Measurements from ENCODE around the gene TBC1D3I.
"Not testable (repeated sequence)": the region's sequence is repeated elsewhere in the genome, so short reads cannot be mapped to it uniquely, and the experiment has no call there.

TBC1D3I gene

DNA sequence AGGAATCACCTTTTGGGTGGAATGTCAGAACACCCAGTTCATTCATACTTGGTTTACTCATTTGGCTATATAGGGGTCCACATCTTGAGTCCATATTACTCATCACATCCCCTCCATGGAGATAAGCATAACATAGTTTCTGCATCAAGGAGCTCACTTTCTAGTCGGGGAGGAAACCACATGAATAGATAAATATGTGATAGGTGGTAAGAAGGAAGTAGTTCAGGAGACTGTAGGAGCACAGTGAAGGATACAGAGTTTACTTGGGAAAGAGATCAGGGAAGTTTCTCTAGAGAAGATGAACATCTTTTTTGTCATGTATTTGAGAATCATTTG, 57.9 kb downstream of the TBC1D3I start:
- DNase-seq (ENCODE audit: low spot score): not testable (repeated sequence)

DNA sequence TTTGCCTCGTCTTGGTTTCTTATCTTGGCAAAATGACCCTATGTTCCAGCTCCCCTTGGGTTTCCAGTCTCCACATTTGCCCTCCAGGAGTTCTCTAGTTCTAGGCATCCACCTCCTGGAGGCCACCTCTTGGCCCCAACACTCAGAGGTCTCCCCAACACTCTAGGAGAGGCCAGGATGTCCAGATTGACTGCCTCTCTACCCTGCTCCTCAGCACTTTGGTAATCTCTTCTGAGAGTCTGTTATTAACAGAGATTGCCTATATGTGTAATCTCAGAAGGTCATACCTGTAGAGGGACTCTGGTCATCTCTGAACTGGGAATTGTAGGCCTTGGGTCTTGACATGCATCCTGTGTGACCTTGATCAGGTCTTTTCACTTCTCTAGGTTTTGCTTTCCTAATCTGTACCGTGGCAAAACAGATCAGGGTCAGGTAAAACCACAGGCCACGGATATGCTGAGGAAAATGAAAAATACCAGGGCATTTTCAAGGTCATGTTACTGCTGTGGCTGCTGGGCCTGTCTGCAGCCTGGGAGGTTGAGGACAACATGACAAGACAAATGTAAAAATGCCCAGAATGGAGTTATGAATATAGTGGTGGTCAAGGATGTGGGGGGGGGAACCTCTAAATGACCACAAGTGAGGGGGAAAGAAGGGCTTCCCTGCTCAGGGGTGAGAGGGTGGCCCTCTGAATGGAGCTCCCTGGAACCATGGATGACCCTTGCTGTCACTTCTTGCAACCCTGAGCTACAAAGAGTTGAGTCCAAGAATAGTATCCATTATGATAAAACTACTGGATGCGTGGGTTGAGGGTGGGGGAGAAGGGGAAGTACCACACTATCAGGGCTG, 58.5 kb downstream of the TBC1D3I start:
- DNase-seq (ENCODE audit: low spot score): no peak

DNA sequence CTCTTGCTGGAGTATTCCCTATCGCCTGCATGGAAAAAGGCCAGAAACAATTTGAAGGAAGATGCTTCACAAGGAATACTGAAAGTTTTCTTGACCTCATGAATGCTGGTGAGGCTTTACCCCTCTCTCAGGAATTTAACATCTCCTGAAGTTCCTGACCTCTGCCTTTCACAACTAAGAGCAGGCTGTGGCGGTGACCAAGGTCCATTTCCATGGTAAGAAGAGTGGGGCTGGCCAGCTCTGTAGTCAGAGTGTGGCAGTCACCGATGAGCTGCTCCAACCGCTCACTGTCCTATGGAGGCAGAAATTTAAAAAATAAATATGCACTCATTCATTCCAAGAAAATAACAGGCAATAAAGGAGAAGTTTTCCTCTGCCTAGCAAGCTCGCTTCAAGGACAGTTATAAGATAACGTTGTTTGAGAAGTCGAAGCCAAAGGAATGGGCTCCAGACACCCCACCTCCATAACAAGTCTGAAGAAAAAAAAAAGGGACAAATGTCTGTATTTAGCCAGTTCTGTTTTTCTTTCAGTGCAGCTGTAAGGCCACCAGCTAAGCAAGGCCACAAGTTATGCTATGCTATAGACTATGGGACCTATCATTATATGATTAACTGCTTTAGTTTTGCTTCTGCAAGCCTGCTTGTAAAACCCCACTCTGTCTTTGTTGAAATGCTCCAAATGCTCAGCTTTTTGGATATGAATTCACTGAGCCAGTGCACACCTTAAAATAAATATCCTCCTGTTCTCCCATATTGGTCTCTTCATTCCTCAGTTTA, 59.5 kb downstream of the TBC1D3I start:
- no peak for DNase-seq (ENCODE audit: low spot score)

Measured in kidney capillary endothelial cell (primary cell).